Activated naive CD4-positive, alpha-beta T cell treated with Interleukin-2 at 50 U/mL for 16 hours (primary cell): Measurements from ENCODE around the gene DLK1.

Experiments used
- DNase-seq: peaks from one replicate; pipeline ENCODE4 v3.0.0-alpha.2; 2020

The DLK1 gene

GRCh38 chr14:100726550-100727085 is at the start of gene DLK1:
DLK1 (plus strand) TSS chr14:100726892; CDS start chr14:100727069, 177 bp downstream.
- DNase-seq, result no peak

GRCh38 chr14:100677152-100677551 is 49.5 kb upstream of the DLK1 start:
- DNase-seq, result no peak

- no peak for DNase-seq
Observed at GRCh38 chr14:100677554-100678468, 48.9 kb upstream of the DLK1 start.

GRCh38 chr14:100678469-100678828 is 48.2 kb upstream of the DLK1 start:
- DNase-seq, result no peak

- DNase-seq, result no peak
Observed at GRCh38 chr14:100679153-100679552, 47.5 kb upstream of the DLK1 start.

- no peak for DNase-seq
Observed at GRCh38 chr14:100679707-100680438, 46.8 kb upstream of the DLK1 start.

GRCh38 chr14:100680439-100681051 is 46.1 kb upstream of the DLK1 start:
- no peak for DNase-seq

GRCh38 chr14:100681111-100681510 is 45.6 kb upstream of the DLK1 start:
- DNase-seq, result no peak

- no peak for DNase-seq
Observed at GRCh38 chr14:100682749-100683148, 43.9 kb upstream of the DLK1 start.

- DNase-seq, result no peak
Observed at GRCh38 chr14:100683578-100683977, 43.1 kb upstream of the DLK1 start.

- DNase-seq, result no peak
Observed at GRCh38 chr14:100684154-100684553, 42.5 kb upstream of the DLK1 start.

- DNase-seq, result no peak
Observed at GRCh38 chr14:100684961-100685360, 41.7 kb upstream of the DLK1 start.

GRCh38 chr14:100686858-100687257 is 39.8 kb upstream of the DLK1 start:
- no peak for DNase-seq

- no peak for DNase-seq
Observed at GRCh38 chr14:100687386-100687785, 39.3 kb upstream of the DLK1 start.

GRCh38 chr14:100688051-100688450 is 38.6 kb upstream of the DLK1 start:
- DNase-seq, result no peak

- DNase-seq, result no peak
Observed at GRCh38 chr14:100688598-100689461, 37.9 kb upstream of the DLK1 start.

- DNase-seq, result no peak
Observed at GRCh38 chr14:100690672-100691071, 36.0 kb upstream of the DLK1 start.

GRCh38 chr14:100691395-100692056 is 35.2 kb upstream of the DLK1 start:
- no peak for DNase-seq

GRCh38 chr14:100692256-100692655 is 34.4 kb upstream of the DLK1 start:
- DNase-seq, result no peak

GRCh38 chr14:100692859-100693558 is 33.7 kb upstream of the DLK1 start:
- DNase-seq, result no peak
